ENCODE results near the gene TPCN1.

The TPCN1 gene

DNA sequence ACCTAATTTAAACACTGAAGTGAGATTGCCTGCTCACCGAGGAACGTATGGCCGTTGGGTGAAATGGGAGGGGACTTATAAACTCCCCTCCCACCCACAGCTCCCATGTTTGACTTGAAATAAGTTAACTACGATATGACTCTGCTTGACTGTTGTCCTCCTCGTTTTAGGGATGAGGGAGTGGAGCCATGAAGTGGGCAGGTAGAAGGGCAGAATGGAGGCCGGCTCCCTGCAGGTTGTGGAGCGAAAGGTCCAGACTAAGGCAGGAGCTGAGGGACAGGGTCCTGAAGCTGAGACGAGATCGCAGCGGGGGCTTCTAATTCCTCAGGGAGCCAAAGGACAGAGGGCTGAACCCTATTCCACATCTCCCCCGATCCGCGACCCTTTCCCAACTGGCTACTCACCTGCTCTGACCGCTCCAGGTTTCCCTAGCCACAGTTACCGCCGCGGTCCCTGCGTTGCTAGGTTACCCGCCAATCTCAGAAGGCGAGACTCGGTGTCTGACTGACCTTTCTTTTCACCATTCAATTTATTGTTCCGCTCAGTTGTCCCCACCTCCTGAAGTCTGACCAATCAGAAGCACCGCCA is 577 bp upstream of the TPCN1 start:
- DNase-seq: no peak
- Histone ChIP-seq H3K23ac (ENCODE audit: low read length in 2 of 2) (peak overlapping the region in 1 of 2 experiments; percentile 61), H2BK12ac (ENCODE audit: low read length in 2 of 2) (peak overlapping the region in 1 of 2 experiments; percentile 1), H3K36me3 (ENCODE audit: control insufficient read depth in 1 of 2, insufficient read depth in 2 of 2, low read depth in 1 of 2, low read length in 2 of 2) (no peaks in the 10 kb centered on the region), H3K4me3 (ENCODE audit: insufficient read depth in 1 of 2, low read depth in 1 of 2, low read length in 2 of 2) (peak overlapping the region; percentile 61 to 99), H3K9ac (ENCODE audit: low read length) (peak overlapping the region; percentile 97), H3K4me1 (ENCODE audit: control insufficient read depth, insufficient read depth, low read depth, low read length) (peaks cover 12% of the 10 kb centered on the region), H3K27me3 (ENCODE audit: control insufficient read depth in 1 of 2, insufficient read depth in 1 of 2, low read length in 2 of 2) (no peaks in the 10 kb centered on the region), H2AK5ac (ENCODE audit: low read length, severe bottlenecking) (no peak overlapping the region), H4K91ac (ENCODE audit: low read length) (no peak overlapping the region), H3K79me1 (replicated peaks; ENCODE audit: low read length, poor library complexity, severe bottlenecking) (peaks cover 2% of the 10 kb centered on the region), H3K4me2 (ENCODE audit: low read length, poor library complexity, severe bottlenecking) (peak overlapping the region; percentile 62), H4K8ac (ENCODE audit: low read length) (no peak overlapping the region), H3K4ac (ENCODE audit: low read depth in 1 of 2, low read length in 2 of 2) (no peak overlapping the region), H2AFZ (ENCODE audit: low read depth, low read length) (peak overlapping the region; percentile 1), H3K14ac (ENCODE audit: low read length in 2 of 2) (no peak overlapping the region), H2BK5ac (ENCODE audit: low read depth, low read length, poor library complexity, severe bottlenecking) (no peak overlapping the region), H2BK15ac (ENCODE audit: low read depth, poor library complexity, severe bottlenecking) (no peak overlapping the region), H3K9me3 (ENCODE audit: control insufficient read depth, low read length) (no peaks in the 10 kb centered on the region), H3K18ac (ENCODE audit: low read depth in 1 of 2, low read length in 2 of 2) (peak overlapping the region; percentile 5 to 71), H3K27ac (ENCODE audit: low read length, poor library complexity, severe bottlenecking) (no peak overlapping the region), H2BK120ac (ENCODE audit: low read depth, low read length) (no peak overlapping the region)
- WGBS: 3% methylated on average over 19 of the region's 23 CpGs

- Histone ChIP-seq H2AFZ (ENCODE audit: low read depth, low read length) (no peak overlapping the region), H3K4me2 (ENCODE audit: low read length, poor library complexity, severe bottlenecking) (peak overlapping the region; percentile 87), H4K8ac (ENCODE audit: low read length) (peak overlapping the region; percentile 66), H2BK5ac (ENCODE audit: low read depth, low read length, poor library complexity, severe bottlenecking) (no peak overlapping the region), H3K18ac (ENCODE audit: low read depth in 1 of 2, low read length in 2 of 2) (peak overlapping the region; percentile 96 to 97), H2BK120ac (ENCODE audit: low read depth, low read length) (peak overlapping the region; percentile 91), H3K4me1 (ENCODE audit: control insufficient read depth, insufficient read depth, low read depth, low read length) (peaks cover 8% of the 10 kb centered on the region), H2BK12ac (ENCODE audit: low read length in 2 of 2) (peak overlapping the region; percentile 93 to 98), H3K9ac (ENCODE audit: low read length) (peak overlapping the region; percentile 97), H3K79me1 (replicated peaks; ENCODE audit: low read length, poor library complexity, severe bottlenecking) (peaks cover 6% of the 10 kb centered on the region), H4K91ac (ENCODE audit: low read length) (peak overlapping the region; percentile 94), H2AK5ac (ENCODE audit: low read length, severe bottlenecking) (peak overlapping the region; percentile 62), H3K9me3 (ENCODE audit: control insufficient read depth, low read length) (no peaks in the 10 kb centered on the region), H2BK15ac (ENCODE audit: low read depth, poor library complexity, severe bottlenecking) (no peak overlapping the region), H3K27ac (ENCODE audit: low read length, poor library complexity, severe bottlenecking) (peak overlapping the region; percentile 66), H3K23ac (ENCODE audit: low read length in 2 of 2) (peak overlapping the region in 1 of 2 experiments; percentile 20), H3K4me3 (ENCODE audit: insufficient read depth in 1 of 2, low read depth in 1 of 2, low read length in 2 of 2) (peak overlapping the region; percentile 88 to 95), H3K4ac (ENCODE audit: low read depth in 1 of 2, low read length in 2 of 2) (peak overlapping the region; percentile 89 to 96), H3K36me3 (ENCODE audit: control insufficient read depth in 1 of 2, insufficient read depth in 2 of 2, low read depth in 1 of 2, low read length in 2 of 2) (peaks cover 6% of the 10 kb centered on the region in 2 experiments), H3K14ac (ENCODE audit: low read length in 2 of 2) (peak overlapping the region in 1 of 2 experiments; percentile 87), H3K27me3 (ENCODE audit: control insufficient read depth in 1 of 2, insufficient read depth in 1 of 2, low read length in 2 of 2) (no peaks in the 10 kb centered on the region)
- DNase-seq: no peak
- 18% methylated on average over 10 of the region's 12 CpGs for WGBS
Measured at GRCh38 chr12:113221997-113222729, 899 bp downstream of the TPCN1 start.

- no peaks in the 10 kb centered on the region for H3K9me3 ChIP-seq (ENCODE audit: control insufficient read depth, low read length)
- no peak overlapping the region for H2BK120ac ChIP-seq (ENCODE audit: low read depth, low read length)
- H3K36me3 ChIP-seq (ENCODE audit: control insufficient read depth in 1 of 2, insufficient read depth in 2 of 2, low read depth in 1 of 2, low read length in 2 of 2): peaks cover 12 to 14% of the 10 kb centered on the region in 2 experiments
- H4K91ac ChIP-seq (ENCODE audit: low read length): no peak overlapping the region
- peaks cover 5% of the 10 kb centered on the region for H3K4me1 ChIP-seq (ENCODE audit: control insufficient read depth, insufficient read depth, low read depth, low read length)
- no peak overlapping the region for H2BK15ac ChIP-seq (ENCODE audit: low read depth, poor library complexity, severe bottlenecking)
- no peak overlapping the region for H2BK12ac ChIP-seq (ENCODE audit: low read length in 2 of 2)
- DNase-seq: peak; percentile 99
- H4K8ac ChIP-seq (ENCODE audit: low read length): no peak overlapping the region
- no peaks in the 10 kb centered on the region for H3K27me3 ChIP-seq (ENCODE audit: control insufficient read depth in 1 of 2, insufficient read depth in 1 of 2, low read length in 2 of 2)
- no peak overlapping the region for H2BK5ac ChIP-seq (ENCODE audit: low read depth, low read length, poor library complexity, severe bottlenecking)
- H3K4me2 ChIP-seq (ENCODE audit: low read length, poor library complexity, severe bottlenecking): peak overlapping the region; percentile 87
- peak overlapping the region in 1 of 2 experiments; percentile 95 for H3K4me3 ChIP-seq (ENCODE audit: insufficient read depth in 1 of 2, low read depth in 1 of 2, low read length in 2 of 2)
- H3K14ac ChIP-seq (ENCODE audit: low read length in 2 of 2): no peak overlapping the region
- no peak overlapping the region for H3K23ac ChIP-seq (ENCODE audit: low read length in 2 of 2)
- peak overlapping the region in 1 of 2 experiments; percentile 96 for H3K18ac ChIP-seq (ENCODE audit: low read depth in 1 of 2, low read length in 2 of 2)
- no peak overlapping the region for H2AFZ ChIP-seq (ENCODE audit: low read depth, low read length)
- WGBS: 0% methylated on average over 4 of the region's 11 CpGs
- no peak overlapping the region for H2AK5ac ChIP-seq (ENCODE audit: low read length, severe bottlenecking)
- peaks cover 9% of the 10 kb centered on the region for H3K79me1 ChIP-seq (replicated peaks; ENCODE audit: low read length, poor library complexity, severe bottlenecking)
- H3K9ac ChIP-seq (ENCODE audit: low read length): peak overlapping the region; percentile 97
- H3K4ac ChIP-seq (ENCODE audit: low read depth in 1 of 2, low read length in 2 of 2): no peak overlapping the region
- H3K27ac ChIP-seq (ENCODE audit: low read length, poor library complexity, severe bottlenecking): peak overlapping the region; percentile 66
Measured at GRCh38 chr12:113222730-113223531, 1.7 kb downstream of the TPCN1 start.

DNA sequence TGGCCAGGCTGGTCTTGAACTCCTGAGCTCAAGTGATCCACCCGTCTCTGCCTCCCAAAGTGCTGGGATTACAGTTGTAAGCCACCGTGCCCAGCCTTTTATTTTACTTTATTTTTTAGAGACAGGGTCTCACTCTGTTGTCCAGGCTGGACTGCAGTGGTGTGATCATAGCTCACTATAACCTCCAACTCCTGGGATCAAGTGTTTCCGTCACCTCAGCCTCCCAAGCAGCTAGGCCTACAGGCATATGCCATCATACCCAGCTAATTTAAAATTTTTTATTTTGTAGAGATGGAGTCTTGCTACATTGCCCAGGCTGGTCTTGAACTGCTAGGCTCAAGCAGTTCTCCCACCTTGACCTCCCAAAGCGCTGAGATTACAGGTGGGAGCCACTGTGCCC is 3.7 kb downstream of the TPCN1 start:
- no peak overlapping the region for H4K91ac ChIP-seq (ENCODE audit: low read length)
- H3K79me1 ChIP-seq (replicated peaks; ENCODE audit: low read length, poor library complexity, severe bottlenecking): peaks cover 11% of the 10 kb centered on the region

More for the DNA sequence above, 3.7 kb downstream of the TPCN1 start:
- Histone ChIP-seq H3K36me3 (ENCODE audit: control insufficient read depth in 1 of 2, insufficient read depth in 2 of 2, low read depth in 1 of 2, low read length in 2 of 2) (peaks cover 20 to 32% of the 10 kb centered on the region in 2 experiments), H2BK5ac (ENCODE audit: low read depth, low read length, poor library complexity, severe bottlenecking) (no peak overlapping the region), H3K14ac (ENCODE audit: low read length in 2 of 2) (no peak overlapping the region), H3K4me2 (ENCODE audit: low read length, poor library complexity, severe bottlenecking) (no peak overlapping the region), H2BK12ac (ENCODE audit: low read length in 2 of 2) (no peak overlapping the region), H3K4me3 (ENCODE audit: insufficient read depth in 1 of 2, low read depth in 1 of 2, low read length in 2 of 2) (no peak overlapping the region), H3K4ac (ENCODE audit: low read depth in 1 of 2, low read length in 2 of 2) (no peak overlapping the region), H2AK5ac (ENCODE audit: low read length, severe bottlenecking) (no peak overlapping the region), H3K9me3 (ENCODE audit: control insufficient read depth, low read length) (no peaks in the 10 kb centered on the region), H2BK15ac (ENCODE audit: low read depth, poor library complexity, severe bottlenecking) (no peak overlapping the region), H3K9ac (ENCODE audit: low read length) (no peak overlapping the region), H3K27me3 (ENCODE audit: control insufficient read depth in 1 of 2, insufficient read depth in 1 of 2, low read length in 2 of 2) (no peaks in the 10 kb centered on the region), H3K4me1 (ENCODE audit: control insufficient read depth, insufficient read depth, low read depth, low read length) (peaks cover 13% of the 10 kb centered on the region), H3K27ac (ENCODE audit: low read length, poor library complexity, severe bottlenecking) (no peak overlapping the region), H3K23ac (ENCODE audit: low read length in 2 of 2) (no peak overlapping the region), H4K8ac (ENCODE audit: low read length) (no peak overlapping the region), H2AFZ (ENCODE audit: low read depth, low read length) (no peak overlapping the region), H2BK120ac (ENCODE audit: low read depth, low read length) (no peak overlapping the region), H3K18ac (ENCODE audit: low read depth in 1 of 2, low read length in 2 of 2) (no peak overlapping the region)
- no peak for DNase-seq
- WGBS: 96% methylated on average over 2 of the region's 4 CpGs

All from mesenchymal stem cell (in vitro differentiated cells and primary cell).